Right lobe of liver (tissue), 4 donors: Measurements from ENCODE around the gene CDH16.

ENCODE experiments used
- CTCF ChIP-seq, 4 donors: fragments of 200-600 bp in 3 of 4; fragments of 450-650 bp in 1 of 4; IDR thresholded peaks; one replicate each; pipeline versions ENCODE4 v1.5.1 to v1.8.0; 2016 to 2022; ENCODE audit warnings: antibody characterized with exemption in 4 of 4, mild to moderate bottlenecking in 2 of 4
- POLR2A ChIP-seq: fragments of 450-650 bp; IDR thresholded peaks from one replicate; pipeline ENCODE4 v1.6.1; 2017; ENCODE audit warnings: antibody characterized with exemption, mild to moderate bottlenecking
- donor health status: DM: no; HTN: no; CAD: no.
- donor health status: DM: no; HTN: no; CAD: no.
- donor health status: DM: no; HTN: yes; CAD: no.

- TF ChIP-seq CTCF (IDR thresholded peaks at IDR 0.05) (no peak), POLR2A (no peak)
Measured at GRCh38 chr16:66890799-66891198, 27.9 kb downstream of the CDH16 start.
